H1 (cell line): Measurements from ENCODE around the gene PER2. TPM values are rescaled to one million over a fixed set of nuclear protein-coding genes. Genes with fewer than 3 reads are reported as not detected.
A peak's percentile ranks its signal among the peaks of the same experiment; 100 is the strongest.

Experiments used
- SIN3A ChIP-seq, 2 experiments: IDR thresholded peaks in 1 of 2; conservative IDR thresholded peaks in 1 of 2; 2 replicates each; pipeline ENCODE4 v1.6.1; 2011 to 2012; ENCODE audit warnings: low read length in 2 of 2, improper control_type of control experiment in 1 of 2, low read depth in 1 of 2, mild to moderate bottlenecking in 1 of 2
- polyA plus RNA-seq, 7 experiments: library from polyadenylated mRNA; depleted of rRNA in 3 of 7; stranded (reverse) in 5 of 7; unstranded in 2 of 7; fragments of >200 nt in 5 of 7; fragments of 200-250 nt in 2 of 7; gene quantifications; 1 replicate in 5 of 7; 2 replicates in 1 of 7; 4 replicates in 1 of 7; pipeline versions ENCODE4 v1.2.1 to v1.2.3, GENCODE V29; 2011 to 2013; ENCODE audit warnings: missing spikeins in 2 of 7, mixed read lengths in 2 of 7
- total RNA-seq: library from RNA; stranded (reverse); fragmentation: NEBNext Ultra II Directional; extraction: Animal tissue kit (Norgen Biotek cat#: 25700); gene quantifications from 2 replicates; pipeline ENCODE4 v1.2.1, GENCODE V29; 2021

The PER2 gene
- total and polyA plus RNA-seq, 2 of the 8 experiments (the other 6 are each of a cell fraction or from before 2014, with no cell fraction given): 0.91 to 5.5 TPM

- TF ChIP-seq SIN3A (conservative IDR thresholded peaks at IDR 0.05 in 1 of 2, IDR thresholded peaks at IDR 0.05 in 1 of 2; ENCODE audit: low read depth in 1 of 2, low read length in 2 of 2): 0 out of 4 replicates have a peak, but pooled peaks of 1 of the 2 experiments have one; percentile 50
These were observed 25.0 kb downstream of the PER2 start (continued) for GRCh38 chr2:238263204-238264071.
